ENCODE measurements around the gene DNAH7. TPM values are rescaled to one million over a fixed set of nuclear protein-coding genes. Genes with fewer than 3 reads are reported as not detected.

The DNAH7 gene
- total RNA-seq, 1 donor from 2014 or later, result 1.2 TPM

GRCh38 chr2:195737511-195738325 is 330.9 kb downstream of the DNAH7 start:
- H3K36me3 Mint-ChIP-seq (ENCODE audit: low read depth, unreplicated experiment), result peaks cover 7% of the 10 kb centered on the region
- Histone ChIP-seq H3K4me1 (ENCODE audit: insufficient read depth, low read length) (no peaks in the 10 kb centered on the region), H3K79me2 (ENCODE audit: insufficient read depth, low read length) (no peaks in the 10 kb centered on the region), H3K9me3 (ENCODE audit: insufficient read depth, low read depth, low read length) (no peaks in the 10 kb centered on the region), H3K36me3 (ENCODE audit: insufficient read depth, low read length) (no peaks in the 10 kb centered on the region), H3K4me3 (ENCODE audit: insufficient read depth, low read depth, low read length) (no peak overlapping the region), H2AFZ (ENCODE audit: low read depth, low read length) (no peak overlapping the region), H4K20me1 (ENCODE audit: insufficient read depth, low read length) (no peaks in the 10 kb centered on the region), H3K4me2 (ENCODE audit: low read length) (no peak overlapping the region), H3K9ac (ENCODE audit: low read length) (no peak overlapping the region), H3K27me3 (ENCODE audit: insufficient read depth, low read length) (no peaks in the 10 kb centered on the region), H3K27ac (ENCODE audit: low read depth, low read length) (no peak overlapping the region)
- TF ChIP-seq EZH2 (IDR thresholded peaks at IDR 0.05; ENCODE audit: insufficient read depth, low read length) (no peak), CTCF (IDR thresholded peaks at IDR 0.05; ENCODE audit: insufficient read depth, low read depth, low read length) (no peak)
- no peaks in the 10 kb centered on the region for H3K4me1 Mint-ChIP-seq (ENCODE audit: low read depth, unreplicated experiment)
- H3K4me3 Mint-ChIP-seq (ENCODE audit: unreplicated experiment), result no peak overlapping the region
- DNase-seq (ENCODE audit: low read depth), result no peak
- no peak overlapping the region for H3K27ac Mint-ChIP-seq (ENCODE audit: unreplicated experiment)
- no peak for FAIRE-seq
- no peaks in the 10 kb centered on the region for H3K27me3 Mint-ChIP-seq (ENCODE audit: low read depth, unreplicated experiment)
- H3K9me3 Mint-ChIP-seq (ENCODE audit: unreplicated experiment), result no peaks in the 10 kb centered on the region

- H3K9me3 Mint-ChIP-seq (ENCODE audit: unreplicated experiment), result no peaks in the 10 kb centered on the region
- Histone ChIP-seq H3K4me2 (ENCODE audit: low read length) (no peak overlapping the region), H3K27me3 (ENCODE audit: insufficient read depth, low read length) (no peaks in the 10 kb centered on the region), H2AFZ (ENCODE audit: low read depth, low read length) (no peak overlapping the region), H3K4me1 (ENCODE audit: insufficient read depth, low read length) (no peaks in the 10 kb centered on the region), H3K79me2 (ENCODE audit: insufficient read depth, low read length) (no peaks in the 10 kb centered on the region), H3K4me3 (ENCODE audit: insufficient read depth, low read depth, low read length) (no peak overlapping the region), H3K9me3 (ENCODE audit: insufficient read depth, low read depth, low read length) (no peaks in the 10 kb centered on the region), H3K27ac (ENCODE audit: low read depth, low read length) (no peak overlapping the region), H3K36me3 (ENCODE audit: insufficient read depth, low read length) (peaks cover 2% of the 10 kb centered on the region), H4K20me1 (ENCODE audit: insufficient read depth, low read length) (no peaks in the 10 kb centered on the region), H3K9ac (ENCODE audit: low read length) (no peak overlapping the region)
- H3K27ac Mint-ChIP-seq (ENCODE audit: unreplicated experiment), result no peak overlapping the region
- peaks cover 4% of the 10 kb centered on the region for H3K36me3 Mint-ChIP-seq (ENCODE audit: low read depth, unreplicated experiment)
- H3K4me1 Mint-ChIP-seq (ENCODE audit: low read depth, unreplicated experiment), result no peaks in the 10 kb centered on the region
- no peak for DNase-seq (ENCODE audit: low read depth)
- no peak for TF ChIP-seq EZH2 (IDR thresholded peaks at IDR 0.05; ENCODE audit: insufficient read depth, low read length)
- no peak for TF ChIP-seq CTCF (IDR thresholded peaks at IDR 0.05; ENCODE audit: insufficient read depth, low read depth, low read length)
- no peak overlapping the region for H3K4me3 Mint-ChIP-seq (ENCODE audit: unreplicated experiment)
- H3K27me3 Mint-ChIP-seq (ENCODE audit: low read depth, unreplicated experiment), result no peaks in the 10 kb centered on the region
- FAIRE-seq, result no peak
These were observed 333.3 kb downstream of the DNAH7 start for GRCh38 chr2:195735347-195735746.

GRCh38 chr2:195734931-195735330 is 333.7 kb downstream of the DNAH7 start:
- Histone ChIP-seq H3K9me3 (ENCODE audit: insufficient read depth, low read depth, low read length) (no peaks in the 10 kb centered on the region), H3K27me3 (ENCODE audit: insufficient read depth, low read length) (no peaks in the 10 kb centered on the region), H3K9ac (ENCODE audit: low read length) (no peak overlapping the region), H4K20me1 (ENCODE audit: insufficient read depth, low read length) (no peaks in the 10 kb centered on the region), H2AFZ (ENCODE audit: low read depth, low read length) (no peak overlapping the region), H3K4me1 (ENCODE audit: insufficient read depth, low read length) (no peaks in the 10 kb centered on the region), H3K4me3 (ENCODE audit: insufficient read depth, low read depth, low read length) (no peak overlapping the region), H3K27ac (ENCODE audit: low read depth, low read length) (no peak overlapping the region), H3K4me2 (ENCODE audit: low read length) (no peak overlapping the region), H3K79me2 (ENCODE audit: insufficient read depth, low read length) (no peaks in the 10 kb centered on the region), H3K36me3 (ENCODE audit: insufficient read depth, low read length) (peaks cover 2% of the 10 kb centered on the region)
- Mint-ChIP-seq H3K9me3 (ENCODE audit: unreplicated experiment) (no peaks in the 10 kb centered on the region), H3K36me3 (ENCODE audit: low read depth, unreplicated experiment) (peaks cover 6% of the 10 kb centered on the region), H3K4me1 (ENCODE audit: low read depth, unreplicated experiment) (no peaks in the 10 kb centered on the region), H3K27ac (ENCODE audit: unreplicated experiment) (no peak overlapping the region), H3K4me3 (ENCODE audit: unreplicated experiment) (no peak overlapping the region), H3K27me3 (ENCODE audit: low read depth, unreplicated experiment) (no peaks in the 10 kb centered on the region)
- FAIRE-seq (no peak), DNase-seq (ENCODE audit: low read depth) (no peak)
- TF ChIP-seq EZH2 (IDR thresholded peaks at IDR 0.05; ENCODE audit: insufficient read depth, low read length) (no peak), CTCF (IDR thresholded peaks at IDR 0.05; ENCODE audit: insufficient read depth, low read depth, low read length) (no peak)
